Activated T-cell treated with anti-CD3 and anti-CD28 coated beads, Interleukin-2, amount 50 U/mL, for 72 hours (primary cell): ENCODE data around the gene CCDC69. TPM values are rescaled to one million over a fixed set of nuclear protein-coding genes. Genes with fewer than 3 reads are reported as not detected.
A peak's percentile ranks its signal among the peaks of the same experiment; 100 is the strongest.
"Not testable (repeated sequence)": the region's sequence is repeated elsewhere in the genome, so short reads cannot be mapped to it uniquely, and the experiment has no call there.

ENCODE experiments used
- ATAC-seq, 2 donors: fragments of 150-1000 bp; cut with Tn5 transposase; replicated peaks in 1 of 2; 2 replicates each; pipeline ENCODE4 v1.10.0; 2021; ENCODE audit warnings: moderate library complexity in 2 of 2, mild to moderate bottlenecking in 1 of 2
- DNase-seq, 2 donors: peaks; one replicate each; pipeline ENCODE4 v3.0.0; 2021 to 2022; ENCODE audit warnings: mixed read lengths in 1 of 2
- H3K27ac Mint-ChIP-seq: one replicate; pipeline ENCODE4 v1.8.0; 2022; ENCODE audit warnings: mild to moderate bottlenecking, moderate library complexity, mixed read lengths
- H3K27me3 Mint-ChIP-seq: one replicate; pipeline ENCODE4 v1.8.0; 2022; ENCODE audit warnings: low read depth, mixed read lengths
- H3K36me3 Mint-ChIP-seq, 2 donors: one replicate each; pipeline ENCODE4 v1.8.0; 2022; ENCODE audit warnings: mixed read lengths in 2 of 2, mild to moderate bottlenecking in 1 of 2; ENCODE audit not compliant: insufficient read depth in 2 of 2
- H3K4me1 Mint-ChIP-seq: one replicate; pipeline ENCODE4 v1.8.0; 2022; ENCODE audit warnings: low read depth, mixed read lengths
- H3K4me3 Mint-ChIP-seq, 2 donors: one replicate each; pipeline ENCODE4 v1.8.0; 2022; ENCODE audit warnings: mild to moderate bottlenecking in 2 of 2, mixed read lengths in 2 of 2, moderate library complexity in 2 of 2
- H3K9me3 Mint-ChIP-seq, 2 donors: one replicate each; pipeline ENCODE4 v1.8.0; 2022; ENCODE audit warnings: mixed read lengths in 2 of 2
- total RNA-seq, 2 donors: library from RNA; stranded (reverse); gene quantifications; one replicate each; pipeline ENCODE4 v1.2.3, GENCODE V29; 2022

The CCDC69 gene
- total RNA-seq, 2 donors from 2014 or later = 44.8 to 53.1 TPM

DNA sequence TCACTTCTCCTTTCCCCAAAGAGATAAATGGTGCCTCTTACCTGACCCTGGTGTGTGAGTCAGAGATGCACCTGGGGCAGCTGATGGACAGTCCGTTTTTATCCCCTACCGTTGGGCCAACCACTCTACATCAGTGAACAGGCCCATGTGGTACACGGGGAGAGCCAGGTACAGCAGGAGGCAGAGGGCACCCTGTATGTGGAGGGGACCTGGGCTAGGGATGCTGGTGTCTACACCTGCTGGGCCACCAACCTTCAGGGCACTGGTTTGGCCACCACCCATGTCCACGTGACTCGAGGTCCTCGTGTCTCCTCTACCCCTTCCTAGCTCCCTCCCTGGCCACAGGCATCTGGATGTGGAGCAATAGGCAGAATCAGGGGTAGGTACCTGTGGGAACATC lies 43.6 kb downstream of the CCDC69 start:
- no peaks in the 10 kb centered on the region for H3K36me3 Mint-ChIP-seq
- DNase-seq (no peak), ATAC-seq (no peak)
- H3K27ac Mint-ChIP-seq = no peak overlapping the region
- no peak overlapping the region for H3K4me3 Mint-ChIP-seq
- no peaks in the 10 kb centered on the region for H3K9me3 Mint-ChIP-seq
- H3K27me3 Mint-ChIP-seq = no peaks in the 10 kb centered on the region
- H3K4me1 Mint-ChIP-seq = peaks cover 6% of the 10 kb centered on the region

- no peaks in the 10 kb centered on the region for H3K9me3 Mint-ChIP-seq
- ATAC-seq = no peak
- H3K36me3 Mint-ChIP-seq = no peaks in the 10 kb centered on the region
- peaks cover 3% of the 10 kb centered on the region for H3K4me1 Mint-ChIP-seq
- H3K4me3 Mint-ChIP-seq = no peak overlapping the region
- no peak overlapping the region for H3K27ac Mint-ChIP-seq
- no peaks in the 10 kb centered on the region for H3K27me3 Mint-ChIP-seq
- no peak for DNase-seq
Observed at GRCh38 chr5:151179489-151179840, 44.4 kb downstream of the CCDC69 start.

GRCh38 chr5:151178777-151179488 lies 45.0 kb downstream of the CCDC69 start:
- ATAC-seq = no peak
- Mint-ChIP-seq H3K4me1 (no peaks in the 10 kb centered on the region), H3K4me3 (no peak overlapping the region), H3K9me3 (no peaks in the 10 kb centered on the region), H3K36me3 (no peaks in the 10 kb centered on the region), H3K27ac (peak overlapping the region; percentile 2), H3K27me3 (no peaks in the 10 kb centered on the region)
- DNase-seq = no peak

GRCh38 chr5:151178372-151178771 lies 45.5 kb downstream of the CCDC69 start:
- H3K27ac Mint-ChIP-seq = no peak overlapping the region
- no peak overlapping the region for H3K4me3 Mint-ChIP-seq
- no peaks in the 10 kb centered on the region for H3K27me3 Mint-ChIP-seq
- no peaks in the 10 kb centered on the region for H3K9me3 Mint-ChIP-seq
- no peak for DNase-seq
- no peak for ATAC-seq
- no peaks in the 10 kb centered on the region for H3K4me1 Mint-ChIP-seq
- no peaks in the 10 kb centered on the region for H3K36me3 Mint-ChIP-seq

- H3K27me3 Mint-ChIP-seq, H3K4me3 Mint-ChIP-seq, DNase-seq: not testable (repeated sequence)
Observed at GRCh38 chr5:151176268-151176667, 47.6 kb downstream of the CCDC69 start.

DNA sequence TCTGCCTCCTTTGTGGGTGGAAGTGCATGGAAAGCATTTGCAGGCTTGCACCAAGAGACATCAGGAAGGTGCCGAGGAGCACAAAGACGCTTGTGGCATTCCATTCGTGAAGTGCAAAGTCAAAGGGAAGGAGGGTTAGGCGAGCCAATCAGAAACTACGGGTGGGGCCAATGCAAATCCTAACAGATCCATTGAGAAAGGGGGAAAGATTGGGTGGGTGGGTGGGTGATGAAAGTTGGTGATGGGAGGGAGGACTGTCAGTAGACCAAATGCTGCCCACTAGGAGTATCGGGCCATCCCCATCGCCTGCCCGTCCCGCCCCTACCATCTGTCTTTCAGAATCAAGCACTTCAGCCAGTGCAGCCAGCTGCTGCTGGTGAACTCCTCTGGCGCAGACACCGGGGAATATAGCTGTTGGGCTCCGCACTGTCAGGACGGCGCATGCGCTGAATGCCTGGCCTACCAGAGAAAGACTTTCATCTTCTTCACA lies 49.2 kb downstream of the CCDC69 start:
- no peak overlapping the region for H3K4me3 Mint-ChIP-seq
- ATAC-seq (no peak), DNase-seq (no peak)
- no peaks in the 10 kb centered on the region for H3K27me3 Mint-ChIP-seq
- H3K27ac Mint-ChIP-seq = no peak overlapping the region
- peaks cover 17% of the 10 kb centered on the region for H3K4me1 Mint-ChIP-seq
- H3K9me3 Mint-ChIP-seq = no peaks in the 10 kb centered on the region
- no peaks in the 10 kb centered on the region for H3K36me3 Mint-ChIP-seq

More at GRCh38 chr5:151176268-151176667, 47.6 kb downstream of the CCDC69 start:
- not testable (repeated sequence) for H3K4me1 Mint-ChIP-seq, H3K36me3 Mint-ChIP-seq, ATAC-seq, H3K9me3 Mint-ChIP-seq, H3K27ac Mint-ChIP-seq

DNA sequence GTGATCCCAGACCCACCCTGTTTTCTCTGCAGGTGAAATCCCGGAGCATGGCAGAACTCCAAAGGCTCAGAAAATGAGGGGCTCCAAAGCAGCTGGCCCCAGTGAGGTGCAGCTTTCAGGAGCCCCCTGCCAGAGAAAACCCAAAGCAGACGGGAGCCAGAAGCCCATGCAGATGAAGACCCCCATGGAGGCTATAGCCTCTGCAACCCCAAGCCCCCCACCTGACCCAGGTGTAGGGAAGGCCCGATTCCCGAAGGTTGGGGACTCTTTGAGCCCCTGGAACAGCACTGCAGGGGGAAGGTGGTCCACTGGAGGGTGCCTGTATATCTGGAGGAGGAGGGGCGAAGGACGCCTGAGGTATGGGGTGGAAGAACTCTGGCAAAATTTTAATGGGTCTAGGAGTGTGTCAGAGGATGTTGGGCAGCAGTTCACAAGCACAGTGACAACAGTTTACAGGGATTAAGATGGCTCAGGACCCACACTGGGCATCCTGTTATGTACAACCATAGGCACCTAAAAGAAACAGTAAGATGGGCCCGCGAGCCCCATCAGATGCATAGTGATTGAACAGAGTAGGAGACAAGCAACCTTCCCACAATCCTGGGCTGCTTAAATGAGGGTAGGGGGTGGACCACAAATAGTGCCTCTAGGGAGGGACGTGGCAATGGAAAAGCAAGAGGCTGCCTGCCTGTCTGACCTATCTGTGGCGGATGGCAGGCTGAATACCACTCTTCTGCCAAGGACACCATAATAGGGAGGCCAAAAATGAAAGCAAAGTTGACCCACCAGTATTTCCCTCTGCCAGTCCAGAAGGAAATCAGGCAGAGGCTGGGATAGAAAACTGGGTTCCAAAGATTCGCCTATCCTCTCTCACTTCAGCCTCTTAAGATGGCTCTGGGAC lies 49.9 kb downstream of the CCDC69 start:
- Mint-ChIP-seq H3K4me1 (peaks cover 20% of the 10 kb centered on the region), H3K4me3 (no peak overlapping the region), H3K27me3 (no peaks in the 10 kb centered on the region), H3K9me3 (no peaks in the 10 kb centered on the region), H3K36me3 (no peaks in the 10 kb centered on the region), H3K27ac (no peak overlapping the region)
- DNase-seq = no peak
- ATAC-seq = no peak

DNA sequence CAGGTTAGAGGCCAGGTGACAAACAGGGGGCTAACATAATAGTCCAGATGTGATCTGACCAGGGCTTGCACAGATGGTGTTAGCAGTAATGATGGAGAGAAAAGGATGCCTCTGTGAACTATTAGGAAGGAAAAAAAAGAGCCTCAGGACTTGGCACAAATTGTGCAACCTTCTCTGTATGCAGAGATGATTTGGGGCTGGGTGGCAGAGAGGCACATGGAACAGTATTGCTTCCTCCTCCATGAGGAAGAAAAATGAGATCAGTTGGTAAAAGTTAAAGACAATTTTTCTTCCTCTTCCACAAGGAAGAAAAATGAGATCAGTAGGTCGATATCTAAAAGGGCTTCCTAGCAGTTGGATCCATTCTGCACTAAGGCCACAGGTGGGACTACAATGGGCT lies 52.4 kb downstream of the CCDC69 start:
- H3K4me3 Mint-ChIP-seq = no peak overlapping the region
- no peaks in the 10 kb centered on the region for H3K9me3 Mint-ChIP-seq
- ATAC-seq (no peak), DNase-seq (no peak)
- peak overlapping the region; percentile 31 for H3K27ac Mint-ChIP-seq
- H3K27me3 Mint-ChIP-seq = no peaks in the 10 kb centered on the region
- no peaks in the 10 kb centered on the region for H3K36me3 Mint-ChIP-seq
- H3K4me1 Mint-ChIP-seq = peaks cover 20% of the 10 kb centered on the region

GRCh38 chr5:151168602-151169344 lies 55.1 kb downstream of the CCDC69 start:
- no peak overlapping the region for H3K4me3 Mint-ChIP-seq
- peaks cover 30% of the 10 kb centered on the region for H3K4me1 Mint-ChIP-seq
- no peak overlapping the region for H3K27ac Mint-ChIP-seq
- ATAC-seq (no peak), DNase-seq (no peak)
- H3K36me3 Mint-ChIP-seq = no peaks in the 10 kb centered on the region
- H3K27me3 Mint-ChIP-seq = no peaks in the 10 kb centered on the region
- H3K9me3 Mint-ChIP-seq = no peaks in the 10 kb centered on the region

DNA sequence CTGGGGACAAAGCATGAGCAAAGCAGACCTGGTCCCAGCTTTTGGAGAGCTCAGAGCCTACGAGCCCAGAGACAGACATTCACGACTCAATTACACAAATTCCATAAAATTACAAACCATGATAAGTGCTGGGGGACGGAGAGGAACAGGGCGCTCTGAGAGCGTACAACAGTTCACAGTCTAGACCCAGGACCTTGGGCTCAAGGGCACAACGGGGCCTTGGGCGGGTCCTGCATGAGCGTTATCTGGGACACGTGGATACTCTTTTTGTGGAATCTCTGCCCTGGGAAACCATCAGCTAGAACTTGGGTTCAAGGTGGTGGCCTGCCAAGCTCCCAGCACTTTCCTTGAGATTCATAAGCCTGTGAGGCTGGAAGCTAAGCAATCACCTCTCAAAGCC lies 56.9 kb downstream of the CCDC69 start:
- H3K4me3 Mint-ChIP-seq = no peak overlapping the region
- DNase-seq (no peak), ATAC-seq (no peak)
- H3K36me3 Mint-ChIP-seq = no peaks in the 10 kb centered on the region
- H3K4me1 Mint-ChIP-seq = peaks cover 30% of the 10 kb centered on the region
- no peaks in the 10 kb centered on the region for H3K9me3 Mint-ChIP-seq
- no peaks in the 10 kb centered on the region for H3K27me3 Mint-ChIP-seq
- H3K27ac Mint-ChIP-seq = no peak overlapping the region

DNA sequence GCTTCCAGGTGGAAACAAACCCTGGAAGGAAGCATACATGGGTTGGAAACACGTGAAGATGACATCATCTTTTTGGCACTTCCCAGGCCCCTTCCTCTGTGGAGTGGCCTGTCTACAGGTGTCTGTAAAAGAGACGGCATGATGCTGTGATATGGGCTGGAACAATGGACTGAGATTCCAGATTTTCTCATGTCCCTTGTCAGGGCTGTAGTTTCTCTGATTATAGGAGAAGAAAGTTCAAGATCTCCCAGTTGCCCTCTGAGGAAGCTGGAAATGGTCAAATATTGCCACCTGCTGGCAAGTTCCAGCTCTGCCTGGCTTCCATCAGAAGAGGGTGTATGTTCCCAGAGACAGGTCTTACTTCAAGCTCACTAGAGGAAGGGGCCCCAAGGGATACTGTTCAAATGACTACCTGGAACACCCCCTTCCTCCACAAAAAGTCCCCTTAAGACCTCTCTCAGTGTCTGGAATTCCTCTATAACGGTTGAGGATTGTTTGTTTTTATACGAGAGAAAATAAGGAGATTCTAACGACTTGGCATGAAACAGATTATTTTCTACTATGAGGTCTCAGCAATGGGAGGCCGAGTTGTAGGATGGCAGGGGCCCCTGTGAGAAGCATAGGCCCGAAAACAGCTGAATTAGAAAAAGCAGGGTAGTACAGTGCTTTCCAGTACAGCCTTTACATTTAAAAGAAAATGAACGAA lies 59.1 kb downstream of the CCDC69 start:
- Mint-ChIP-seq H3K9me3 (no peaks in the 10 kb centered on the region), H3K4me1 (peaks cover 25% of the 10 kb centered on the region), H3K36me3 (no peaks in the 10 kb centered on the region), H3K4me3 (no peak overlapping the region), H3K27ac (no peak overlapping the region), H3K27me3 (no peaks in the 10 kb centered on the region)
- ATAC-seq (peak; percentile 94), DNase-seq (peak; percentile 79 to 81)

DNA sequence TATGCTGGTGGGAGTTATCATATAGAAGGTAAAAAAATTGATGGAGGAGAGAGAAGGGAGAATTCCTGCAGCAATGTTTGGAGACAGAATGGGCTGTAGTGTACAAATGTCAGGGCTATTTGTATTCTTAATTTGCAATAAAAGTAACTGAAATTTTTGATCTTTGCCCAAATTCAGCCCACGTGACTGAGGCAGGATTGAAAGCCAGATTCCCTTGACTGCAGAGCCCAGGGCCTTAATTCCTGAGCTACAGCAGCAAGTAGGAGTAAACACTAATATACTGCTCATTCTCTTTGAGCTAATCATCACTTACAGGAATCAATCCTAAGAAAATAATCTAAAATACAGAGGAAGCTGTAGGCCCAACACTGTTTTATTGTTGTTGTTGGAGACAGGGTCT lies 61.1 kb downstream of the CCDC69 start:
- no peaks in the 10 kb centered on the region for H3K9me3 Mint-ChIP-seq
- no peak for ATAC-seq
- no peak for DNase-seq
- peaks cover 42% of the 10 kb centered on the region for H3K4me1 Mint-ChIP-seq
- no peak overlapping the region for H3K27ac Mint-ChIP-seq
- no peaks in the 10 kb centered on the region for H3K27me3 Mint-ChIP-seq
- no peak overlapping the region for H3K4me3 Mint-ChIP-seq
- no peaks in the 10 kb centered on the region for H3K36me3 Mint-ChIP-seq
